HL-60 (cell line): ENCODE results near the gene CRYBA2.

Experiments used
- CTCF ChIP-seq: IDR thresholded peaks from one replicate; pipeline ENCODE4 v1.5.1; 2011; ENCODE audit warnings: low read length, control low read depth, inconsistent platforms; ENCODE audit not compliant: insufficient read depth
- POLR2AphosphoS5 ChIP-seq: IDR thresholded peaks from 2 replicates; pipeline ENCODE4 v1.6.1; 2012; ENCODE audit warnings: low read depth
- REST ChIP-seq: IDR thresholded peaks from 2 replicates; pipeline ENCODE4 v1.6.1; 2012; ENCODE audit warnings: low read depth; ENCODE audit not compliant: insufficient replicate concordance
- SPI1 ChIP-seq: IDR thresholded peaks from 2 replicates; pipeline ENCODE4 v1.6.1; 2012; ENCODE audit warnings: low read depth, mild to moderate bottlenecking, borderline replicate concordance

DNA sequence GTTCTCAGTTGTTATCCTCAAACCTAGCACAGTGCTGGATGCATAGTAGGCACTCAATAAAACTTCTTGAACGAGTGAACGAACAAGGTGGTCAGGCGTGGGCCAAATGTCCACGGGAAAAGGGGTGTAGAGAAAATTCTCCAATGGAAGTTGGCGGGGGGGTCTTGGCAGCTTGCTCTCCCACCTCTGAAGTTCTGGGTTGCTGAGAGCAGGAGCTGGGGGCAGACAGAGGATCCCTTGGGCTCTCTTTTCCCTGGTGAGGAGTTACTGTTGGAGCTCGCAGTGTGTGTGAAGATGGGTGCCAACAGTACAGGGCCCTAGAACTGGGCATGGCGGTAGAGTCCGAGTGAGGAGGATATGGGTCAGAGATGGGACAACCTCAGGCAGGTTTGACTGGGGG, 2.3 kb upstream of the CRYBA2 start:
- TF ChIP-seq CTCF, result no peak
- no peak for TF ChIP-seq POLR2AphosphoS5
- no peak for TF ChIP-seq REST
- TF ChIP-seq SPI1, result no peak
